Measurements from ENCODE around the gene WDR20. TPM values are rescaled to one million over a fixed set of nuclear protein-coding genes. Genes with fewer than 3 reads are reported as not detected.

The WDR20 gene
- polyA plus RNA-seq, 1 of the 3 experiments (the other 2 are of a cell fraction): 12.4 TPM

DNA sequence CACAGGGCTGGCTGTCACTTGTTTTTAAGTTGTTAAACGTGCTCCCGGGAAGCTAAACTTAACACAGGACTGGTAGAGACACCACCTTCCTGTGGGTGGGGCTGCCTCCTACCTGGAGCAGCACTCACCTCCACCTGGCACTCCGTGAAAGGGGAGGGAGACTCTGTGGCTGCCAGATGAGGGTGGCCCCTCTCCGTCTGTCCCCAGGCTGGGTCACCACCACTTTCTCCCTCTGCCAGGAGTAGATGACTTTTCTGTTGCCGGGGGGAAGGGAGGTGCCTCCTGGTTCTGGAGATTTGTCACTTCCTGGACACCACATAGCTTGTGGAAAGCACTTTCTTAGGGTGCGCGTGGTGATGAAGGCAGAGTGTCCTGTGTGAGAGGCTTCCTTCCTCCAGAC, 81.3 kb downstream of the WDR20 start:
- TF ChIP-seq, protein P1, sequence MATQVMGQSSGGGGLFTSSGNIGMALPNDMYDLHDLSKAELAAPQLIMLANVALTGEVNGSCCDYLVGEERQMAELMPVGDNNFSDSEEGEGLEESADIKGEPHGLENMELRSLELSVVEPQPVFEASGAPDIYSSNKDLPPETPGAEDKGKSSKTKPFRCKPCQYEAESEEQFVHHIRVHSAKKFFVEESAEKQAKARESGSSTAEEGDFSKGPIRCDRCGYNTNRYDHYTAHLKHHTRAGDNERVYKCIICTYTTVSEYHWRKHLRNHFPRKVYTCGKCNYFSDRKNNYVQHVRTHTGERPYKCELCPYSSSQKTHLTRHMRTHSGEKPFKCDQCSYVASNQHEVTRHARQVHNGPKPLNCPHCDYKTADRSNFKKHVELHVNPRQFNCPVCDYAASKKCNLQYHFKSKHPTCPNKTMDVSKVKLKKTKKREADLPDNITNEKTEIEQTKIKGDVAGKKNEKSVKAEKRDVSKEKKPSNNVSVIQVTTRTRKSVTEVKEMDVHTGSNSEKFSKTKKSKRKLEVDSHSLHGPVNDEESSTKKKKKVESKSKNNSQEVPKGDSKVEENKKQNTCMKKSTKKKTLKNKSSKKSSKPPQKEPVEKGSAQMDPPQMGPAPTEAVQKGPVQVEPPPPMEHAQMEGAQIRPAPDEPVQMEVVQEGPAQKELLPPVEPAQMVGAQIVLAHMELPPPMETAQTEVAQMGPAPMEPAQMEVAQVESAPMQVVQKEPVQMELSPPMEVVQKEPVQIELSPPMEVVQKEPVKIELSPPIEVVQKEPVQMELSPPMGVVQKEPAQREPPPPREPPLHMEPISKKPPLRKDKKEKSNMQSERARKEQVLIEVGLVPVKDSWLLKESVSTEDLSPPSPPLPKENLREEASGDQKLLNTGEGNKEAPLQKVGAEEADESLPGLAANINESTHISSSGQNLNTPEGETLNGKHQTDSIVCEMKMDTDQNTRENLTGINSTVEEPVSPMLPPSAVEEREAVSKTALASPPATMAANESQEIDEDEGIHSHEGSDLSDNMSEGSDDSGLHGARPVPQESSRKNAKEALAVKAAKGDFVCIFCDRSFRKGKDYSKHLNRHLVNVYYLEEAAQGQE (IDR thresholded peaks at IDR 0.05; ENCODE audit: low read depth, low read length): no peak
- TF ChIP-seq YY1 (IDR thresholded peaks at IDR 0.05; ENCODE audit: low read depth) (no peak), JUND (IDR thresholded peaks at IDR 0.05) (no peak), FOXJ3 (CRISPR knock-in tag; IDR thresholded peaks at IDR 0.05) (no peak), POLR2AphosphoS5 (IDR thresholded peaks at IDR 0.05; ENCODE audit: low read depth, low read length) (no peak), MEF2A (IDR thresholded peaks at IDR 0.05; ENCODE audit: borderline replicate concordance, low read depth) (no peak)
- no peak overlapping the region for H2AFZ ChIP-seq (ENCODE audit: low read depth)
- H3K9ac ChIP-seq: no peak overlapping the region
- H3K36me3 ChIP-seq (replicated peaks in 1 of 2; ENCODE audit: control insufficient read depth in 1 of 2, insufficient read depth in 2 of 2, low read length in 1 of 2): peaks cover 0 to 10% of the 10 kb centered on the region in 2 experiments
- peaks cover 4% of the 10 kb centered on the region for H3F3A ChIP-seq (replicated peaks; ENCODE audit: insufficient read depth)
- 0 out of 2 replicates have a peak overlapping the region, but pooled peaks have one; percentile 24 for H3K4me2 ChIP-seq
- H3K9me3 ChIP-seq: no peaks in the 10 kb centered on the region
- no peaks in the 10 kb centered on the region for H4K20me1 ChIP-seq (ENCODE audit: insufficient read depth)
- 83% methylated on average over 7 of the region's 7 CpGs for WGBS (ENCODE audit: low lambda C conversion rate)
- H3K4me3 ChIP-seq (ENCODE audit: low read depth in 2 of 2, low read length in 1 of 2): no peak overlapping the region
- peaks cover 5 to 15% of the 10 kb centered on the region in 2 experiments; a peak in 2 of 4 replicates for H3K4me1 ChIP-seq (ENCODE audit: control insufficient read depth in 1 of 2, insufficient read depth in 2 of 2, low read depth in 1 of 2, low read length in 1 of 2)
- ChIA-PET POLR2A (no interaction called here), CTCF (interaction anchor here (1.0 to 2.5 kb wide), 3 partner anchors 24 to 95 kb away, joined by 3 to 12 read pairs (median 3); no protein-coding TSS in a partner anchor)
- H3K27me3 ChIP-seq (ENCODE audit: insufficient read depth): no peaks in the 10 kb centered on the region
- H3K27ac ChIP-seq (ENCODE audit: low read depth in 2 of 2, low read length in 1 of 2): no peak overlapping the region
- H3K79me2 ChIP-seq (ENCODE audit: insufficient read depth): 0 out of 2 replicates have a peak, but pooled peaks cover 5% of the 10 kb centered on the region
- no peak for DNase-seq
- H3K9me2 ChIP-seq: no peaks in the 10 kb centered on the region

DNA sequence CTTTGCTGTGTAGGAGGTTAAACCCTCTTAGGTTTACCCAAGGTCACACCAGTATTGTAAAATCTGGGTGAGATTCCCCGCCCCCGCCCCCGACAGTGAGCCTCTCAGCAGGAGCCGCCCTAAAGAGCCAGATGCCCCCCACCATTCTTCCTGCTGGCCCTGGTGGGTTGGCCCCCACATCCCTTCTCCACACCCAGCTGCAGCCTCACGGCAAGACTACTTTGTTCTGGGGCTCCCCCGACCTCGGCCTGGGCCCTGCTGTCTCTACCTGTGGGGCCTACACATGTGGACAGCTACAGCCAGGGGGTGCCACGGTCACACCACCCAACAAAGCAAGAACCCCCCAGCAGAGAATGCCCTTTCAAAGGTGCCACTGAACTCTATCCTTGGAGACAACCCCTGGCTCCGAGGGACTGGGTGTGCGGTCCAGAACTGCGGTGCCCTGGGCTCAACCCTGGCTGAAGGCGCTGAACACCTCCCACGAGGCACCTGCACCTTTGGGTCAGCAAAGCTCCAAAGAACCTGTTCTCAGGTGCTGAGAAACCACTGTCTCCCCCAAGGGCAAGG, 82.4 kb downstream of the WDR20 start:
- no peak overlapping the region for H2AFZ ChIP-seq (ENCODE audit: low read depth)
- ChIA-PET CTCF (interaction anchor here (1.0 to 2.5 kb wide), 3 partner anchors 92 to 126 kb away, joined by 3 to 12 read pairs (median 4); no protein-coding TSS in a partner anchor), POLR2A (no interaction called here)
- H3K4me1 ChIP-seq (ENCODE audit: control insufficient read depth in 1 of 2, insufficient read depth in 2 of 2, low read depth in 1 of 2, low read length in 1 of 2): peaks cover 5 to 21% of the 10 kb centered on the region in 2 experiments; a peak in 2 of 4 replicates
- no peaks in the 10 kb centered on the region for H3K27me3 ChIP-seq (ENCODE audit: insufficient read depth)
- no peak overlapping the region for H3K27ac ChIP-seq (ENCODE audit: low read depth in 2 of 2, low read length in 1 of 2)
- WGBS (ENCODE audit: low lambda C conversion rate): 96% methylated on average over 4 of the region's 13 CpGs
- peaks cover 0 to 10% of the 10 kb centered on the region in 2 experiments for H3K36me3 ChIP-seq (replicated peaks in 1 of 2; ENCODE audit: control insufficient read depth in 1 of 2, insufficient read depth in 2 of 2, low read length in 1 of 2)
- no peak for DNase-seq
- H3K79me2 ChIP-seq (ENCODE audit: insufficient read depth): 0 out of 2 replicates have a peak, but pooled peaks cover 5% of the 10 kb centered on the region
- H3K9me2 ChIP-seq: no peaks in the 10 kb centered on the region
- TF ChIP-seq, protein P2, sequence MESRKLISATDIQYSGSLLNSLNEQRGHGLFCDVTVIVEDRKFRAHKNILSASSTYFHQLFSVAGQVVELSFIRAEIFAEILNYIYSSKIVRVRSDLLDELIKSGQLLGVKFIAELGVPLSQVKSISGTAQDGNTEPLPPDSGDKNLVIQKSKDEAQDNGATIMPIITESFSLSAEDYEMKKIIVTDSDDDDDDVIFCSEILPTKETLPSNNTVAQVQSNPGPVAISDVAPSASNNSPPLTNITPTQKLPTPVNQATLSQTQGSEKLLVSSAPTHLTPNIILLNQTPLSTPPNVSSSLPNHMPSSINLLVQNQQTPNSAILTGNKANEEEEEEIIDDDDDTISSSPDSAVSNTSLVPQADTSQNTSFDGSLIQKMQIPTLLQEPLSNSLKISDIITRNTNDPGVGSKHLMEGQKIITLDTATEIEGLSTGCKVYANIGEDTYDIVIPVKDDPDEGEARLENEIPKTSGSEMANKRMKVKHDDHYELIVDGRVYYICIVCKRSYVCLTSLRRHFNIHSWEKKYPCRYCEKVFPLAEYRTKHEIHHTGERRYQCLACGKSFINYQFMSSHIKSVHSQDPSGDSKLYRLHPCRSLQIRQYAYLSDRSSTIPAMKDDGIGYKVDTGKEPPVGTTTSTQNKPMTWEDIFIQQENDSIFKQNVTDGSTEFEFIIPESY (IDR thresholded peaks at IDR 0.05; ENCODE audit: borderline replicate concordance, low read depth): no peak
- no peak for TF ChIP-seq NRF1 (IDR thresholded peaks at IDR 0.05; ENCODE audit: low read depth, low read length)
- TF ChIP-seq TAF1 (IDR thresholded peaks at IDR 0.05; ENCODE audit: borderline replicate concordance, low read depth, low read length): no peak
- TF ChIP-seq TCF12 (IDR thresholded peaks at IDR 0.05): no peak
- TF ChIP-seq ELF1 (IDR thresholded peaks at IDR 0.05): no peak
- no peak for TF ChIP-seq RAD21 (IDR thresholded peaks at IDR 0.05; ENCODE audit: low read length)
- no peak for TF ChIP-seq TEAD4 (IDR thresholded peaks at IDR 0.05; ENCODE audit: borderline replicate concordance, insufficient read depth)
- TF ChIP-seq, protein P3, sequence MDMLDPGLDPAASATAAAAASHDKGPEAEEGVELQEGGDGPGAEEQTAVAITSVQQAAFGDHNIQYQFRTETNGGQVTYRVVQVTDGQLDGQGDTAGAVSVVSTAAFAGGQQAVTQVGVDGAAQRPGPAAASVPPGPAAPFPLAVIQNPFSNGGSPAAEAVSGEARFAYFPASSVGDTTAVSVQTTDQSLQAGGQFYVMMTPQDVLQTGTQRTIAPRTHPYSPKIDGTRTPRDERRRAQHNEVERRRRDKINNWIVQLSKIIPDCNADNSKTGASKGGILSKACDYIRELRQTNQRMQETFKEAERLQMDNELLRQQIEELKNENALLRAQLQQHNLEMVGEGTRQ (IDR thresholded peaks at IDR 0.05; ENCODE audit: borderline replicate concordance, low read depth, low read length): no peak
- no peak overlapping the region for H3K9ac ChIP-seq
- H3K9me3 ChIP-seq: no peaks in the 10 kb centered on the region
- H3F3A ChIP-seq (replicated peaks; ENCODE audit: insufficient read depth): peaks cover 4% of the 10 kb centered on the region
- H3K4me2 ChIP-seq: no peak overlapping the region
- no peak overlapping the region for H3K4me3 ChIP-seq (ENCODE audit: low read depth in 2 of 2, low read length in 1 of 2)
- no peaks in the 10 kb centered on the region for H4K20me1 ChIP-seq (ENCODE audit: insufficient read depth)
